C4-2B (cell line): Measurements from ENCODE around the gene TAOK2.

ENCODE experiments used
- CTCF ChIP-seq: fragments of 450-650 bp; conservative IDR thresholded peaks from 2 replicates; pipeline ENCODE4 v1.5.1; 2017; ENCODE audit warnings: mild to moderate bottlenecking
- ZFX ChIP-seq: fragments of 450-650 bp; IDR thresholded peaks from 2 replicates; pipeline ENCODE4 v1.6.1; 2017

GRCh38 chr16:29961479-29962343 lies 12.0 kb upstream of the TAOK2 start, which contains the start of gene TMEM219:
- no peak; the same call in 1 of the 2 replicates for TF ChIP-seq CTCF
- TF ChIP-seq ZFX = no peak
